SK-N-SH (cell line): ENCODE results near the gene RASSF4. TPM values are rescaled to one million over a fixed set of nuclear protein-coding genes. Genes with fewer than 3 reads are reported as not detected.

ENCODE experiments used
- CTCF ChIA-PET: fragments of 300-600, 350-600 bp; formaldehyde crosslinking; extraction: SDS; loops from one replicate; lab custom pipeline; 2021; lab: Yijun Ruan, JAX
- POLR2A ChIA-PET: fragments of 350-600 bp; sonication (Branson Sonifier 250); formaldehyde crosslinking; extraction: SDS; loops from one replicate; lab custom pipeline; 2020; ENCODE audit warnings: antibody characterized with exemption, inconsistent platforms; lab: Yijun Ruan, JAX
- DNase-seq: peaks from one replicate; pipeline ENCODE4 v3.0.0; 2012
- H2AFZ ChIP-seq: fragments of 200-600 bp; sonication (generic); 2 replicates; pipeline ENCODE4 v1.8.1; 2016; ENCODE audit warnings: antibody characterized with exemption, mild to moderate bottlenecking, low read depth
- H3F3A ChIP-seq: fragments of 200-600 bp; sonication (generic); replicated peaks from 2 replicates; pipeline ENCODE3; 2016; ENCODE audit warnings: antibody characterized with exemption, mild to moderate bottlenecking; ENCODE audit not compliant: insufficient read depth
- H3K27ac ChIP-seq, 2 experiments: fragments of 200-500 bp in 1 of 2; fragments of 200-600 bp in 1 of 2; sonication (Bioruptor generic) in 1 of 2; sonication (generic), shearing (Covaris generic) in 1 of 2; 2 replicates each; pipeline versions ENCODE4 v1.5.1 to v1.6.1; 2014 to 2016; ENCODE audit warnings: low read depth in 2 of 2, inconsistent platforms in 1 of 2, low read length in 1 of 2, mild to moderate bottlenecking in 1 of 2, mixed read lengths in 1 of 2
- H3K27me3 ChIP-seq: fragments of 200-600 bp; sonication (generic), shearing (Covaris generic); 2 replicates; pipeline ENCODE4 v1.6.1; 2016; ENCODE audit warnings: mixed run types; ENCODE audit not compliant: insufficient read depth
- H3K36me3 ChIP-seq, 2 experiments: fragments of 200-500 bp in 1 of 2; fragments of 200-600 bp in 1 of 2; sonication (Bioruptor generic) in 1 of 2; sonication (generic) in 1 of 2; replicated peaks in 1 of 2; 2 replicates each; pipeline versions ENCODE3 to v1.5.1; 2014 to 2016; ENCODE audit warnings: low read length in 1 of 2, mild to moderate bottlenecking in 1 of 2; ENCODE audit not compliant: insufficient read depth in 2 of 2, control insufficient read depth in 1 of 2
- H3K4me1 ChIP-seq, 2 experiments: fragments of 200-500 bp in 1 of 2; fragments of 200-600 bp in 1 of 2; sonication (Bioruptor generic) in 1 of 2; sonication (generic), shearing (Covaris generic) in 1 of 2; 2 replicates each; pipeline versions ENCODE4 v1.5.1 to v1.6.1; 2014 to 2016; ENCODE audit warnings: low read depth in 1 of 2, low read length in 1 of 2, mixed run types in 1 of 2; ENCODE audit not compliant: insufficient read depth in 2 of 2, control insufficient read depth in 1 of 2
- H3K4me2 ChIP-seq: fragments of 200-600 bp; sonication (generic), shearing (Covaris generic); 2 replicates; pipeline ENCODE4 v1.6.1; 2017; ENCODE audit warnings: mixed run types
- H3K4me3 ChIP-seq, 2 experiments: fragments of 200-500 bp in 1 of 2; fragments of 200-600 bp in 1 of 2; sonication (Bioruptor generic) in 1 of 2; sonication (generic), shearing (Covaris generic) in 1 of 2; 2 replicates each; pipeline versions ENCODE4 v1.5.1 to v1.8.1; 2014 to 2016; ENCODE audit warnings: low read depth in 2 of 2, inconsistent platforms in 1 of 2, low read length in 1 of 2, mild to moderate bottlenecking in 1 of 2, mixed read lengths in 1 of 2, moderate library complexity in 1 of 2
- H3K79me2 ChIP-seq: fragments of 200-600 bp; sonication (generic); 2 replicates; pipeline ENCODE4 v1.8.1; 2017; ENCODE audit warnings: mild to moderate bottlenecking; ENCODE audit not compliant: insufficient read depth
- H3K9ac ChIP-seq: fragments of 200-600 bp; sonication (generic); 2 replicates; pipeline ENCODE4 v1.6.1; 2017; ENCODE audit warnings: mixed run types
- H3K9me2 ChIP-seq: fragments of 200-600 bp; sonication (generic); 2 replicates; pipeline ENCODE4 v1.6.1; 2017; ENCODE audit warnings: mixed run types
- H3K9me3 ChIP-seq: fragments of 200-600 bp; sonication (generic); 2 replicates; pipeline ENCODE4 v1.6.1; 2017; ENCODE audit warnings: mixed run types, mild to moderate bottlenecking, moderate library complexity
- H4K20me1 ChIP-seq: fragments of 200-600 bp; sonication (generic); 2 replicates; pipeline ENCODE4 v1.6.1; 2017; ENCODE audit warnings: mild to moderate bottlenecking, mixed run types; ENCODE audit not compliant: insufficient read depth
- CTCF ChIP-seq: fragments of 200-600 bp; sonication (generic); IDR thresholded peaks from 2 replicates; pipeline ENCODE4 v1.6.1; 2017; ENCODE audit warnings: antibody characterized with exemption, mild to moderate bottlenecking, moderate library complexity
- GABPA ChIP-seq: IDR thresholded peaks from 2 replicates; pipeline ENCODE4 v1.4.0; 2012; ENCODE audit warnings: low read depth, mild to moderate bottlenecking
- GATA2 ChIP-seq: sonication (generic); formaldehyde crosslinking; IDR thresholded peaks from 2 replicates; pipeline ENCODE4 v1.5.0; 2020; ENCODE audit warnings: mild to moderate bottlenecking, missing genetic modification reagents
- JUND ChIP-seq: IDR thresholded peaks from 2 replicates; pipeline ENCODE4 v1.4.0; 2012
- MXI1 ChIP-seq: IDR thresholded peaks from 2 replicates; pipeline ENCODE4 v1.6.1; 2012; ENCODE audit warnings: mild to moderate bottlenecking, low read depth, low read length, improper control_type of control experiment
- NFIC ChIP-seq: IDR thresholded peaks from 2 replicates; pipeline ENCODE4 v1.4.0; 2012; ENCODE audit warnings: borderline replicate concordance
- NRF1 ChIP-seq: IDR thresholded peaks from 2 replicates; pipeline ENCODE4 v1.6.1; 2012; ENCODE audit warnings: low read depth, mild to moderate bottlenecking, low read length
- POLR2AphosphoS5 ChIP-seq: IDR thresholded peaks from 2 replicates; pipeline ENCODE4 v1.6.1; 2012; ENCODE audit warnings: low read depth, low read length
- RCOR1 ChIP-seq: fragments of 150-350 bp; IDR thresholded peaks from 2 replicates; pipeline ENCODE4 v1.6.1; 2017; ENCODE audit warnings: antibody characterized with exemption, low read length
- SIN3A ChIP-seq: IDR thresholded peaks from 2 replicates; pipeline ENCODE4 v1.6.1; 2012; ENCODE audit warnings: low read depth, mild to moderate bottlenecking, low read length, moderate library complexity, borderline replicate concordance
- SMC3 ChIP-seq: IDR thresholded peaks from 2 replicates; pipeline ENCODE4 v1.6.1; 2012; ENCODE audit warnings: low read depth, low read length, improper control_type of control experiment
- TAF1 ChIP-seq: IDR thresholded peaks from 2 replicates; pipeline ENCODE4 v1.6.1; 2012; ENCODE audit warnings: low read depth, mild to moderate bottlenecking, low read length, moderate library complexity, borderline replicate concordance
- TCF12 ChIP-seq: IDR thresholded peaks from 2 replicates; pipeline ENCODE4 v1.4.0; 2012
- WGBS: methylation state at CpG from one replicate; pipeline ENCODE4 v1.1.6; 2017; ENCODE audit warnings: low lambda C conversion rate; 5-methylcytosine and 5-hydroxymethylcytosine counted together
- polyA plus RNA-seq, 3 experiments: library from polyadenylated mRNA; depleted of rRNA; stranded (reverse); fragments of >200 nt; gene quantifications; 2 replicates each; pipeline ENCODE4 v1.2.3, GENCODE V29; 2012
- TF ChIP-seq, protein P1 (sequence below): fragments of 150-350 bp; IDR thresholded peaks from 2 replicates; pipeline ENCODE4 v1.6.1; 2017; ENCODE audit warnings: antibody characterized with exemption, low read length, low read depth, borderline replicate concordance
- TF ChIP-seq, protein P2 (sequence below): IDR thresholded peaks from 2 replicates; pipeline ENCODE4 v1.4.0; 2012; ENCODE audit warnings: low read depth, borderline replicate concordance
- TF ChIP-seq, protein P3 (sequence below): IDR thresholded peaks from 2 replicates; pipeline ENCODE4 v1.6.1; 2012; ENCODE audit warnings: mild to moderate bottlenecking, low read depth, low read length, moderate library complexity

Gene RASSF4
- polyA plus RNA-seq, 1 of the 3 experiments (the other 2 are of a cell fraction) = 11.0 TPM

DNA sequence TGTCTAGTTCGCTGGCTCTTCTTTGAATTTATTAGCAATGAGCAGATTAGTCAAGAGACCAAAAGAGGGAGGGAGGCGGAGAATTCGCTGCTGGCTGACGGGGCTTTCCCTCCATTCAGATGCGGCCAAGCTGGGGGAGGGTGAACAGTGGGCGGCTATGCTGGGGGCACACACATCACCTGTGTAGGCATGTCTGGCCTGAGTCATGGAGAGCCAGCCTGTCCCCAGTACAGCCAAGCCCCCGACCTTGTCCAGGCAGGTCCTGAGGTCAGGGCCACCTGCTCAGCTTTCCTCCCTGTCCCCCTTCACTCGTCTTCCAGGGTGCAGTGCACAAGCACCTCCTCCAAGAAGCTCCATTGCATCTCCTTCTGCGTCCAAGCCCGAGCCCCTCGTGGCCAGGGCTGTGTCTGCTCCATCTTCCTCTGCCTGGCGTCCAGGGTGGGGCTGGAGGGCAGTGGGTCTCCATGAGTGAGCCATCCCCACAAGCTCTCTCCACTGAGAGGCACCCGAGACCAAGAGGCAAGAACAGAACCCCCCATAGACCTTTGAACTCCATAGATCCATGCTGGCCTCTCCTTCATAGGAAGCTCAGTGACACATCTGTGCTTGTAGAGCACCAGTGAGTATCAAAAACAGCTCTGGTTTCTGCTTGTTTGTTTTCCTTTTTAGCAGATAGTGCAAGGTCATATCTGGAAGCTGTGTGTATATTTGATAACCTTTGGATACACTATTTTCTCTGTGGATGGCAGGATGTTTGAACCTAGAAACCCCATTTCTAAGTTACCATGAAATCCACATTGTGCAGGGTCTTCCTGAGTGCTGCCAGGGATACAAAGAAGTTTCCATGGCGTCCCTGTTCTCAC, 20.9 kb downstream of the RASSF4 start:
- peaks cover 20% of the 10 kb centered on the region for H3F3A ChIP-seq
- H3K9me3 ChIP-seq = no peaks in the 10 kb centered on the region
- no peaks in the 10 kb centered on the region for H4K20me1 ChIP-seq
- CTCF ChIA-PET = interaction anchor here (0.8 to 10.6 kb wide), 3 partner anchors 11 to 48 kb away, joined by 3 to 121 read pairs (median 3); no protein-coding TSS in a partner anchor
- peaks cover 30 to 58% of the 10 kb centered on the region in 2 experiments; a peak in 3 of 4 replicates for H3K4me1 ChIP-seq
- no peaks in the 10 kb centered on the region for H3K9me2 ChIP-seq
- peaks cover 8% of the 10 kb centered on the region for H3K79me2 ChIP-seq
- H3K36me3 ChIP-seq = no peaks in the 10 kb centered on the region
- no peak overlapping the region for H3K4me3 ChIP-seq
- peak overlapping the region; percentile 25; the same call in 1 of the 2 replicates for H2AFZ ChIP-seq
- H3K4me2 ChIP-seq = peak overlapping the region; percentile 24; the same call in 1 of the 2 replicates
- H3K27me3 ChIP-seq = no peaks in the 10 kb centered on the region
- TF ChIP-seq, protein P1, sequence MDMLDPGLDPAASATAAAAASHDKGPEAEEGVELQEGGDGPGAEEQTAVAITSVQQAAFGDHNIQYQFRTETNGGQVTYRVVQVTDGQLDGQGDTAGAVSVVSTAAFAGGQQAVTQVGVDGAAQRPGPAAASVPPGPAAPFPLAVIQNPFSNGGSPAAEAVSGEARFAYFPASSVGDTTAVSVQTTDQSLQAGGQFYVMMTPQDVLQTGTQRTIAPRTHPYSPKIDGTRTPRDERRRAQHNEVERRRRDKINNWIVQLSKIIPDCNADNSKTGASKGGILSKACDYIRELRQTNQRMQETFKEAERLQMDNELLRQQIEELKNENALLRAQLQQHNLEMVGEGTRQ = no peak
- no peak for TF ChIP-seq NFIC
- TF ChIP-seq RCOR1 = no peak
- TF ChIP-seq, all 33 proteins: peak for 0
- H3K27ac ChIP-seq = peak overlapping the region; percentile 75 to 95
- POLR2A ChIA-PET = interaction anchor here (0.6 kb wide), 1 partner anchor 1522 kb away, joined by 3 read pairs; no protein-coding TSS in a partner anchor
- peak overlapping the region; percentile 62 for H3K9ac ChIP-seq
- no peak for DNase-seq
- 83% methylated on average over 12 of the region's 14 CpGs for WGBS

- Histone ChIP-seq H2AFZ (peak overlapping the region; percentile 77; the same call in 1 of the 2 replicates), H3F3A (peaks cover 20% of the 10 kb centered on the region), H3K9me2 (no peaks in the 10 kb centered on the region), H3K4me2 (peak overlapping the region; percentile 24), H4K20me1 (no peaks in the 10 kb centered on the region), H3K4me3 (no peak overlapping the region), H3K27me3 (no peaks in the 10 kb centered on the region), H3K4me1 (peaks cover 29 to 52% of the 10 kb centered on the region in 2 experiments; a peak in 3 of 4 replicates), H3K9ac (peak overlapping the region; percentile 62), H3K9me3 (no peaks in the 10 kb centered on the region), H3K79me2 (peaks cover 8% of the 10 kb centered on the region), H3K27ac (peak overlapping the region; percentile 75 to 95), H3K36me3 (no peaks in the 10 kb centered on the region)
- 24% methylated on average over 10 of the region's 11 CpGs for WGBS
- DNase-seq = no peak
- ChIA-PET CTCF (interaction anchor here (0.8 to 10.6 kb wide), 2 partner anchors 27 to 49 kb away, joined by 3 to 121 read pairs; no protein-coding TSS in a partner anchor), POLR2A (no interaction called here)
- no peak; the same call in none of the 2 replicates for TF ChIP-seq JUND
- TF ChIP-seq SIN3A = no peak
- peak; percentile 63; the same call in 1 of the 2 replicates for TF ChIP-seq TCF12
- TF ChIP-seq SMC3 = no peak
- no peak for TF ChIP-seq MXI1
- no peak for TF ChIP-seq RCOR1
- no peak; the same call in 1 of the 2 replicates for TF ChIP-seq TAF1
- no peak for TF ChIP-seq CTCF
- TF ChIP-seq POLR2AphosphoS5 = peak; percentile 45; the same call in 1 of the 2 replicates
- TF ChIP-seq, protein P2, sequence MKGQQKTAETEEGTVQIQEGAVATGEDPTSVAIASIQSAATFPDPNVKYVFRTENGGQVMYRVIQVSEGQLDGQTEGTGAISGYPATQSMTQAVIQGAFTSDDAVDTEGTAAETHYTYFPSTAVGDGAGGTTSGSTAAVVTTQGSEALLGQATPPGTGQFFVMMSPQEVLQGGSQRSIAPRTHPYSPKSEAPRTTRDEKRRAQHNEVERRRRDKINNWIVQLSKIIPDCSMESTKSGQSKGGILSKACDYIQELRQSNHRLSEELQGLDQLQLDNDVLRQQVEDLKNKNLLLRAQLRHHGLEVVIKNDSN = no peak
- TF ChIP-seq, protein P3, sequence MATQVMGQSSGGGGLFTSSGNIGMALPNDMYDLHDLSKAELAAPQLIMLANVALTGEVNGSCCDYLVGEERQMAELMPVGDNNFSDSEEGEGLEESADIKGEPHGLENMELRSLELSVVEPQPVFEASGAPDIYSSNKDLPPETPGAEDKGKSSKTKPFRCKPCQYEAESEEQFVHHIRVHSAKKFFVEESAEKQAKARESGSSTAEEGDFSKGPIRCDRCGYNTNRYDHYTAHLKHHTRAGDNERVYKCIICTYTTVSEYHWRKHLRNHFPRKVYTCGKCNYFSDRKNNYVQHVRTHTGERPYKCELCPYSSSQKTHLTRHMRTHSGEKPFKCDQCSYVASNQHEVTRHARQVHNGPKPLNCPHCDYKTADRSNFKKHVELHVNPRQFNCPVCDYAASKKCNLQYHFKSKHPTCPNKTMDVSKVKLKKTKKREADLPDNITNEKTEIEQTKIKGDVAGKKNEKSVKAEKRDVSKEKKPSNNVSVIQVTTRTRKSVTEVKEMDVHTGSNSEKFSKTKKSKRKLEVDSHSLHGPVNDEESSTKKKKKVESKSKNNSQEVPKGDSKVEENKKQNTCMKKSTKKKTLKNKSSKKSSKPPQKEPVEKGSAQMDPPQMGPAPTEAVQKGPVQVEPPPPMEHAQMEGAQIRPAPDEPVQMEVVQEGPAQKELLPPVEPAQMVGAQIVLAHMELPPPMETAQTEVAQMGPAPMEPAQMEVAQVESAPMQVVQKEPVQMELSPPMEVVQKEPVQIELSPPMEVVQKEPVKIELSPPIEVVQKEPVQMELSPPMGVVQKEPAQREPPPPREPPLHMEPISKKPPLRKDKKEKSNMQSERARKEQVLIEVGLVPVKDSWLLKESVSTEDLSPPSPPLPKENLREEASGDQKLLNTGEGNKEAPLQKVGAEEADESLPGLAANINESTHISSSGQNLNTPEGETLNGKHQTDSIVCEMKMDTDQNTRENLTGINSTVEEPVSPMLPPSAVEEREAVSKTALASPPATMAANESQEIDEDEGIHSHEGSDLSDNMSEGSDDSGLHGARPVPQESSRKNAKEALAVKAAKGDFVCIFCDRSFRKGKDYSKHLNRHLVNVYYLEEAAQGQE = peak; percentile 22; the same call in 1 of the 2 replicates
- TF ChIP-seq NRF1 = no peak
- no peak for TF ChIP-seq GABPA
- no peak for TF ChIP-seq GATA2
Observed at GRCh38 chr10:44981172-44982113, 21.8 kb downstream of the RASSF4 start.
